NAMALWA (cell line): ENCODE results near the gene ISX.

Experiments used
- DNase-seq: peaks from one replicate; pipeline ENCODE4 v3.0.0-alpha.2; 2015; ENCODE audit warnings: low spot score

The ISX gene

DNA sequence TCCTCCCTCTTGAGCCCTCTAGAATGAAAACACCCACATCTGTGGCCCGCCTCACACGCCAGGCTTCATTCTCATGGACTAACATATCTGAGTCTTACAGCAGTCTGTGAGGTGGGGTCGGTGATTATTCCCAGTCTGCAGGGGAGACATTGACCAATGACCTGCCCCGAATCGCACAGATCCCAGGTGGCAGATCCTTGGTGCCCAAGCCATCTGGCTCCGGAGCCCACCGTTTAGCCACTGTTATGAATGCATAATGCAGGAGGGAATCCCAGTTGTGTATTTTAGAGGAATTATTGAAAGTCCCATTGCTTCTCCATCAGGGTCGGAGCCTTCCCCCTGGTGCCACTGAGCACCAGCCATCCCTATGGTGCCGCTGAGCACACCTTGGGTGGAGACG, 47.4 kb downstream of the ISX start:
- no peak for DNase-seq

DNA sequence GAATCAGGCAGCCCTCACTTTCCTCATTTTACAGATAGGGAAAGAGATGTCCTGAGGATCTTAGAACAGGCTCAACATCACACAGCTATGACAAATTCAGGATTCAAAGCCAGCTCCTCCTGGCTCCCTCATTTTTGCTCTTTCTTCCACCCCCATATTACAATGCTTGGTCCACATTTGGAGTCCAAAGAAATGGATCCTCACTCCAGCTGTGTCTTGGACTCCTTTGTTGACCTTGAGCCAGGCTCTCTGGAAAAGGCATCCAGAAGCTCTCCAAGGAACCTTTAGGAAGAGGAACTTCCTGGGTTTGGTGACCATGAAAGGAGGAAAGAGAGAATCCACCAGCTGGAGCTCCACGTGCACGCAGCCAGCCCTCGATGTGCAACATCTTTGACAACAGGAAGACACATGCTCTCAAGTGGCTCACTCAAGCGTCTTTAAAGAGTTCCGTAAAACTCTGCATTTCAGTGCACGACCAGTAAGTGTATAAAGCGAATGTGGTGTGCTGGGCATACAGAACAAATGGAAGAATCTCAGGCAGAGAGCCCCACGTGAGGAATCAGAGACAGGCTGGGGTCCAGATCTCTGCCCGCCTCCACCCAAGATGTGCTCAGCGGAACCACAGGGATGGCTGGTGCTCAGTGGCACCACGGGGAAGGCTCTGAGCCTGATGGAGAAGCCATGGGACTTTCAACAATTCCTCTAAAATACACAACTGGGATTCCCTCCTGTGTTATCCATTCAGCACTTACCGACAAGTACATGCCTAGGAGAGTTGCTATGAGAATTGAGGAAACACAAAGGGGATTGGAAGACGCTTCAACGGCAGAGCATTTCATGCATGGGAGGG, 48.4 kb downstream of the ISX start:
- DNase-seq = peak; percentile 39

DNA sequence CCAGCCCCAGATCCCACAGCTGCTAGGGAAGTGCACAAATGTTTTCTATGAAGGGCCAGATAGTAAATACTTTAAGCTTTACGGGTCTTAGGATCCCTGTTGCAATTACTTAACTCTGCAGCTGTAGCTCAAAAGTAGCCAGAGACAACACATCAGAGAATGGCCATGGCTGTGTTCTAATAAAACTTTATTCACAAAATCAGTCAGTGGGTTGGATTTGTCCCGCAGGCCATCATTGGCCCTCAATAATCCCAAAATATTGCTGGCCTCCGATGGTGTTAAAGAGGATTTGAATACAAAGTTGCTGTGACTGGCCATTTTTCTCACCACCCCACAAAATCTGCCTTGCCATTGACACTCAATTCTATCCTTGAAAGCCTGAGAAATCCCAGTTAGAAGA, 49.6 kb downstream of the ISX start:
- no peak for DNase-seq

DNA sequence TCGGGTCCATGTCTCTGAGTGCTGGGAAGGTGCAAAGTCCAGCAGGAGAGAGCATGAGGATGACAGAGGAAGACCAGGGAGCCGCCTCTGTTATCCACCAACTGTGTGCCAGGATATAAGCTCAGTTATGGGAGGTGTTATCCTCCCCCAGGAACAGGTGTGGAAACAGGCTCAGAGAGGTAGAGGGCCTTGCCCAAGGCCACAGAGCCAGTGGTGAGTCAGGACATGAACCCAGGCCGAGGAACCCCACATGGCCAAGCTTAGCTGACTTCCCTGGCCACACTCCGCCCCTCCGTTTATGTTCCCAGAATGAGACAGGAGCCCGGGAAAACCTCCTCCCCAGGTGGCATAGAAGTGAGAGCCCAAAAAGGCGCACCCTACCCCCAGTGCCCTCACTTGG, 50.3 kb downstream of the ISX start:
- DNase-seq = no peak

DNA sequence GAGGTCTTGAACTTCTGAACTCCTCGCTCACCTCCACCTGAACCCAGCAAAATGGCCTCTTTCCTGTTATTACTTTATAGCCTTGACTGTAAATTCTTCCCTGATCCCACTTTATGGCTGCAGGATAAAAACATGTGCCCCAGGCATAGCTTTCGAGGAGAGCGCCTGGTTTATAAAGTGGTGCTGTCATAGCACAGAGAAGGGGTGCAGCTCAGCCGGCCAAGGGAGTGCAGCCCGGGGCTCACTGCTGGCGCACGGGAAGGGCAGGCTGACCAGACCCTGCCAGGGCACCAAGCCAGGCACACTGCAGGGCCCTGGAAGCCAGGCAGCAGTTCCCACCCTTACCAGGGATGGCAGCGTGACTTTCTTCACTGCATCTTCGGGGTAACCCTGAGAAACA, 50.9 kb downstream of the ISX start:
- DNase-seq = no peak

DNA sequence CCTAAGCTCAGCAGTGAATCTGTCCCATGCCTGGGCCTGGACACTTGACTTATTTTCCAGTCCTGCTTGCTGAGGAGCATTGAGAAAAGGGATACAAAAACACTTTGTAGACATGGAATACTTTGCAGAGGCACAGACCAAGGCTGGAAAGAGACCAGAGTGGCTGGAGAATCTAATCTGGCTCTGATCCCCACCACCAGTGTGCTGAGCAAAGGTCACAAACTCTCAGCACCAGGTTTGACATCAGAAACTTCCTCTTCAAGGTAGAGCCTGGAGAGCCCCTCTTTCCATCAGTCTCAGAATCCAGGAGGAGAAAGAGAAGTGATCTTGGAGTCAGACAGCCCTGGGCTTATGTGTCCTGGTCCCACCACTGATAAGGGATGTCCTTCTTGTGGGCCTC, 53.5 kb downstream of the ISX start:
- no peak for DNase-seq

DNA sequence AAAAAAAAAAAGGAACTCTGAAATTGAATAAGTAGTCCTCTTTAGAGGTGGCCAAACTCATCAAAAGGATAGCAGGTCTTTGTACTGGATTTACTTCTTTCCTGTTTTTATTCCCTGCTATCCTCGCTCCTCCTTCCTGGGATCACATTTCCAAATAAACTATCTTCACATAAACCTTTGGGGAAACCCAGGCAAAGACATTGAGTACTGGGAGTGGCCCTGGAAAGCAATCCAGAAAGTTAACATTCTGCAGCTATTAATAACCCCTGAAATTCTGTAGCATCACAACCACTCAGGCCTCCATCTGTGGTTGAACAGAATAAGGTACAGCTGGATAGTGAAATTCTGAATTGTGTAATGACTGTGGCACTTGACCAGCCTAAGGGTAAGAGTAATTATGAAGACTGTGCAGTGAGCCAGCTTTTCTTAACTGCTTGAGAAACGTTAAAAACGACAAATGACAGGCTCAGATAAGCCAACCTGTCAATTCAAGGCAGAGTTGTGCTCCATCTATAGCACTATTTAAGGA, 58.8 kb downstream of the ISX start:
- DNase-seq = no peak

DNA sequence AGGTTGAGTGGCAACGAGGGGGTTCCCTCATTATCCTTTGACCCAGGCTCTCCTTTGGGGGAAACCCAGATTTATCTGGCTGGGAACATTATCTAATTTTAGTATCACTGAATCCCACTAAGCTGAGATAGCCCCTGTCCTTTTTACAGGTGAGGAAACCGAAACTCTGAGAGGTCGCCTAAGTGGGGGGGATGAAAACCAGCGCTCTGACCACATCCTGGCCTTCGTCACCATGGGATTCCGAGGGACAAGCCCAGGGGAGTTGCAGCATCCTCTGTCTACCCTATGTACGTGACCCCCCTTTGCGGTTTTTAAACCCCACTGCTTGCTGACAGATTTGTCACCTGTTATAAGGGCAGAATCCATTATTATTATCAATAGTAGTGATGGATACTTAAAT, 61.0 kb downstream of the ISX start:
- DNase-seq = no peak

DNA sequence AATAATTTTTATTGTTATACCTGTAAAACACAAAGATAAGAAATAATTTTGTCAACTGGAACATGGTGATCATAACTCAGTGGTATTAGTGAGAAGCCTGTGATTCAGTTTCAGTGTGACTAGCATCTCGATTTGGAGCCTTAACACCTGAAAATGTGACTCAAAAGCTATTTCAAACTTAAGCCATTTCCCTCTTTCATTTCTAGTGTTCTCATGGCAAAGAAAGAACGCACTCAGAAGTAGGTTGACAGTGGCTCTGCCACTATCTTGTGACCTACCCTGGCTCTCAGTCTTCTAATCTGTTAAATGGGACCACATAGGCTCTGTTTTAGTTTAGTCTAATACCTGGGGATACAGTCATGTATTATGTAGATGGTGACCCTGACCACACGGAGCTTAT, 62.7 kb downstream of the ISX start:
- DNase-seq = no peak

DNA sequence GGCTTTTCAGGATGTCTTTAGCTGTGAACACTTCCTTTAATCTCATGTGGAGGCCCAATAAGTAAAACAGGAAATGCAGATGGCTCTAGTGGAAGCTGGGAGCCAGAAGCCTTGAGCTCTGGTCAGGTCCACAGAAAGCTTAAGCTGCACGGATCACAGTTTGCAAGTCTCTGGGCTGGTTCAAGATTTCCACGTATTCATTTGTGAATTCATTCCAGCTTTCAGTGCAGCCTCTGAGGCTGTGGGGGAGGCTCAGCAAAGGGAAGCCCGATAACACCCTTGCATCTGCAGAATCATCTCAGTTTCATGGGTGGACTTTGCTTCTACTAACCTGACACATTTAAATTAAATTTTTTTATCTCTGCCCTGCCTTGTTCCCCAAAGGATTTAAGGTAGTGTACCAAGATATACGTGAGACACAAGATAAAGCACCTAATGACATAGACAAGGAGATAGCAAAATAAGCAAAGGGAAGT, 65.6 kb downstream of the ISX start:
- no peak for DNase-seq

DNA sequence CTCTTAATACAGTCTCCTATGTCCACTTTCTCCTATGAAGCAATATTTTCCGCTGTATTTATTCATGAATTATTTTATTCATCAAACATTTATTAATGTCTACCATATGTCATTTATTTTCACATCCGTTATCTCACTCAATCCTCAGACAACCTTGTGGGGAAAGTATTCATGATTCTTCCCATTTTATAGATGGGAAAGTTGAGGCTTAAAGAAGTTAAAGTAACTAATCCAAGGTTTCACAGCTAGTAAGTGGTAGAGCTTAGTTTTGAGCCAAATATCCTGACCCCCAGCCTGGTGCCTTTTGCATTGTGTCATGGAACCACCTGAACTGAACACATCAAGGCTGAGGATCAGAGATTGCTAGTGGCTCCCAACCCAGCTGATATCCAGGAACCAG, 66.6 kb downstream of the ISX start:
- DNase-seq = no peak

DNA sequence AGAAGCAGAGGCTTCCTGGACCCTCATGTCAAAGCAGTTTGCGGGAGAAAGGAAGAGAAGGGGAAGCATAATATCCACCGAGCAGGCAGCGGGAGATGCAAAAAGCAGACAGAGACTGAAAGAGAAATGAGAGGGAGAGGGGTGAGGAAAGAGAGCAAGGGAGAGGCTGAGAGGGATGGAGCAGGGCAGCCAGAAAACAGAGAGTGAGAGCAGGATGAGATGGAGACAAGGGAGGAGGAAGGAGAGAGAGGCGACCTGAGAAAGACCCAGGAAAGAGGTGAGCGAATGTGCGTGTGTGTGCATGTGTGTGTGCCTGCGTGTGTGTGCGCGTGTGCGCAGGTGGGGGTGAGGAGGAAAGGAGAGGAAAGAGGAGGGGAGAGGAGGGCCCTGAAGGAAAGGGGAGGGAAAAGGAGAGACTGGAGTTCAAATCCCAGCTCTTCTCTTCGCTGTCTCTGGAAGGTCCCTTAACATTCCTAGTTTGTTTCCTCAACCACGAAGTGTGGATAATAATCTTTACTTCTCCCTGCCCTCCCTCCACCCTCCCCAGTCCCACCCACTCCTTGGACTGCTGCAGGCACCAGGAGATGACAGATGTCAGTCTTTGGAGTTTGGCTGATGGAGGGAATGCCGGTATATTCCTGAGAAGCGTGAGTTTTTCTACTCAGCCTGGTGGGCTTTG, 67.9 kb downstream of the ISX start:
- DNase-seq = no peak

DNA sequence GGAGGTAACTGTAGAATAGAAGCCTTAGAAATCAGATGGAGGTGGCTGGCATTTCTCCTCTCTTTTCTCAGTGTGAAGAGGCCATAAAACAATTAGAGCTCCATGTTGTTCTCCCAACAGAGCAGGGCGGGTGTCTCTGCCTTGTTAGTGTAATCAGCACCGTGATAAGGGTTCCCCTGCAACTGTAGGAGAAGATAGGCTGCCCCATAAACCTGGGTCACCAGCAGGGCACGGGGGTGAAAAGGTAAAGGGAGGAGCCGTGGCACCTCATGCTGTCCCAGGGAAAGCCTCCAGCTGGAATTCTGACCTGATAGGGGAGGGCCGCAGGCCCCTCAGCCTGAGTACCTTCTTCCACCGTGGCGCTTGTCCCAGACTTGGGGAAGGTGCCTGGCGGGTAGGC, 68.7 kb downstream of the ISX start:
- DNase-seq = no peak

DNA sequence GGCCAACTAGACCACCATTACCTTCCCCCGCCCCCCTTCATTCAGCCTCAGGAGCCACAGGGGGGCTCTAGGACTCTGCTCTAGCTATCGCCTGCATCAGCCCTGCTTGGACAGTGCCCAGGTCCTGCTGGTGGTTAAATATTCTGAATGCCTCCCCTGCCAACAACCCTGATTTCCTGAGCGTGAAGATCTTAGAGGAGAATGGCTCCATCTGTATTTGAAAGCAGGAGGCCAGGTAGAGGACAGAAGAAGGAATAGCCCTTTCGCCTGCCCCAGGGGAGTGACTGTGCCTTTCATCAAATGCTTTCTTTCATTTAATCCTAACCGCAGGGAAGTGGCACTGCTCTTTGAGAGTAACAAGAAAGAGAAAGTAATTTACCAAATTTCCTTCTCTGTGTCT, 69.2 kb downstream of the ISX start:
- DNase-seq = no peak
